Stimulated activated naive CD8-positive, alpha-beta T cell treated with anti-CD3 and anti-CD28 coated beads, Interleukin-15, Interleukin-2, amounts not matched to agents 100 ng/mL and 50 ng/mL, for 24 hours (primary cell): ENCODE results near the gene SLC25A43.
"Not testable (repeated sequence)": the region's sequence is repeated elsewhere in the genome, so short reads cannot be mapped to it uniquely, and the experiment has no call there.

ENCODE experiments used
- H3K27ac Mint-ChIP-seq: one replicate; pipeline ENCODE4 v1.8.0; 2021; ENCODE audit warnings: mild to moderate bottlenecking, mixed read lengths
- H3K27me3 Mint-ChIP-seq: one replicate; pipeline ENCODE4 v1.8.0; 2021; ENCODE audit warnings: mixed read lengths
- H3K36me3 Mint-ChIP-seq: one replicate; pipeline ENCODE4 v1.8.0; 2021; ENCODE audit warnings: low read depth, mixed read lengths
- H3K4me1 Mint-ChIP-seq: one replicate; pipeline ENCODE4 v1.8.0; 2021; ENCODE audit warnings: low read depth, mixed read lengths
- H3K4me3 Mint-ChIP-seq: one replicate; pipeline ENCODE4 v1.8.0; 2021; ENCODE audit warnings: mild to moderate bottlenecking, mixed read lengths
- H3K9me3 Mint-ChIP-seq: one replicate; pipeline ENCODE4 v1.8.0; 2021; ENCODE audit warnings: mixed read lengths

The SLC25A43 gene

DNA sequence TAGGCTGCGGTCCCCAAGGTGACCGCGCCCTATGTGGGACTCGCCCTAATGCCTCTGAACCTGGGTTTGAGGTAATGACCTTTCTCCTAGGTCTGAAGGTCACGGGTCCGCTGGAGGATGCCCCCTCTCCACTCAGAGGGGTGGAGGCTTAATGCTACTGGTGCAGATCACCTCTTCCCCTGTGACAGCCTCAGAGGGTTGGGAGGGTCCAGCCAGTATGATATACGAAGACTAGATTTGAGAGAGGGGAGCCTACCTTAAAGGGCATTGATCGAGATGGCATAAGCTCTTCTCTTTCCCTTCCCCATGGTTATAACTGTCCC lies 70.1 kb downstream of the SLC25A43 start:
- Mint-ChIP-seq H3K4me1 (peaks cover 17% of the 10 kb centered on the region), H3K27me3 (no peaks in the 10 kb centered on the region), H3K27ac (peak overlapping the region; percentile 84), H3K4me3 (peak overlapping the region; percentile 88), H3K9me3 (no peaks in the 10 kb centered on the region), H3K36me3 (peaks cover 28% of the 10 kb centered on the region)

DNA sequence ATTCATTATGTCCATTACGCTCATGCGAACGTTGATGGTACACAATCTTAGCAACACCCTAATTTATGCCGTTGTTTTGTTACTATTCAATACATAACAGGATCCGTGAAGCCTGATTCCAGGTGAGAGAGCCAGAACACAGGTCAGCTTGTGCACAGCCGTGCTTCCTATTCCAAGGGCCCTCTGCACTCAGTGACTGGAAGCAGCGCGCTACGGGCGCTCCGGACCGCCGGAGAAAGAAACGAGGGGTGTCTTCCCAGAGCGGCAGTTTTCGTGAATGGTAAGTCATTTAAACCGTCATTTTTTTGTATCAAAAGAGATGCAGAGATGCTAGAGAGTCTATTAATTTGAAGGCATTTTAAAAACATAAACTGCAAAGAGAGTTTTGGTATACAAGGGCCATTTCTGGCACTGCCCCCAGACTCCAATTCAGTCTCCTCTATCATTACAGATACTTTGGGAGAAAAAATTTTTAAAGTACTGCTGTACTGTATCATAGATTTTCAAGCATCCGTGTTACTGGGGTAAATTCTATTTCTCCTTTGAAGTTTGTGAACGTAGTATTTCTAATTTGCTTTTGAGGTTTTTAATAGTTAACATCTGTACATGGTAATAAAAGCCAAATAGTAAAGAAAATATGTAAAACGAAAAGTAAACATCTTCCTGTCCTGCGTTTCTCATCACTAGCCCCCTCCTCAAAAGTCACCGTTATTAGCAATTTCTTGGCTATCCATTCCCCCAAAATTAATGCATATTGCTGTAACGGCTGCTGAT lies 75.7 kb downstream of the SLC25A43 start:
- peaks cover 19% of the 10 kb centered on the region for H3K4me1 Mint-ChIP-seq
- no peaks in the 10 kb centered on the region for H3K9me3 Mint-ChIP-seq
- H3K36me3 Mint-ChIP-seq, result peaks cover 21% of the 10 kb centered on the region
- no peaks in the 10 kb centered on the region for H3K27me3 Mint-ChIP-seq
- no peak overlapping the region for H3K4me3 Mint-ChIP-seq
- no peak overlapping the region for H3K27ac Mint-ChIP-seq

DNA sequence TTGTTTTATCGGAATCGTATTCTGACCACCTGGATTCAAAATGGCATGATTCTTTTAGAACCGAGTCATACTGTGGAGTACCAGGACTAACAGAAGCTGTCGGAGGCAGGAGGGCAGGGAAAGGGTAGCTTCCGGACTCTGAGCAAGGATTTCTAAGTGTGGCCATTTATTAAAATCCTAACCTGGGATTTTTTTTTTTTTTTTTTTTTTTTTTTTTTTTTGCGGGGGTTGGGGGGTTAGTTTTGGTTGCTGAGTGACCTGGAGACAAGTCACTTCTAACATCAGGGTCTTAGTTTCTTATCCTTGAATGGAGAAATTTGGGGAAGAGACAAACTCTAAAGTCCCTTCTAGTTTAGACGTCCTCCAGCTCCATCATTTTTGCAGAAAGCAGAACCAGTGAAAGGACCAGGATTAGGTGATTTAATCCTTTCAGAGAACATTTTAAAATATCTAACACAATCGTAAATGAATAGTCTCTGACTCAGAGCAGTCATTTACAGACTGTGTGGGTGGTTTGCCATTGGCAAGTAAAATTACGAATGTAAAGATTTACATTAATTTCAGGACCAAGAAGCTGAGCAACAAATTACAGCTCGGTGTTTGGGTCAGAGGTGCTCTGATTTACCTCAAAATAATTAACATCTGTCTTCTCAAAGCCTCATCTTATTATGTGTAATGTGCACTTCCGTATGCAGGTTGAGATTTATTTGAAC lies 76.4 kb downstream of the SLC25A43 start:
- no peak overlapping the region for H3K27ac Mint-ChIP-seq
- H3K4me1 Mint-ChIP-seq, result peaks cover 13% of the 10 kb centered on the region
- H3K4me3 Mint-ChIP-seq, result no peak overlapping the region
- peaks cover 13% of the 10 kb centered on the region for H3K36me3 Mint-ChIP-seq
- H3K9me3 Mint-ChIP-seq, result no peaks in the 10 kb centered on the region
- H3K27me3 Mint-ChIP-seq, result no peaks in the 10 kb centered on the region

GRCh38 chrX:119477812-119478232 lies 78.7 kb downstream of the SLC25A43 start:
- Mint-ChIP-seq H3K4me3 (no peak overlapping the region), H3K27me3 (no peaks in the 10 kb centered on the region), H3K36me3 (no peaks in the 10 kb centered on the region), H3K27ac (no peak overlapping the region), H3K9me3 (no peaks in the 10 kb centered on the region), H3K4me1 (peaks cover 15% of the 10 kb centered on the region)

DNA sequence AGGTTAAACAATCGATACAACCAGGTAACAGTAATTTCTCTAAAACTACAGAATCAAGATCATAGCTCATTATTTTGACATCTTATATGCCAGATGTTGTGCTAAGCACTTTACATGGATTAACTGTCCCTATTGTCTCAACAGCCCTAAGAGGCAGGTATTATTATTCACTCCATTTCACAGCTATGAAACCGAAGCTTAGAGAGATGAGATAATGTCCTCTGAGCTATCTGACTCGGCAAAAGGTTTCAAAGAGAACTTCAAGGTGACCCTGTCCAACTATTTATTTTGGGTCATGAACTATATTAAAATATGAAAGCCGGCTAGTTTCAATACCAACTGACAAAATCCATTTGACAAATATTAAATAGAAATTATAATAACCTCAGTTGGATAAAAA lies 79.4 kb downstream of the SLC25A43 start:
- Mint-ChIP-seq H3K36me3 (no peaks in the 10 kb centered on the region), H3K27ac (no peak overlapping the region), H3K4me1 (peaks cover 19% of the 10 kb centered on the region), H3K4me3 (no peak overlapping the region), H3K27me3 (no peaks in the 10 kb centered on the region), H3K9me3 (no peaks in the 10 kb centered on the region)

- H3K4me1 Mint-ChIP-seq, result peaks cover 19% of the 10 kb centered on the region
- H3K4me3 Mint-ChIP-seq, result no peak overlapping the region
- no peaks in the 10 kb centered on the region for H3K9me3 Mint-ChIP-seq
- H3K36me3 Mint-ChIP-seq, result no peaks in the 10 kb centered on the region
- H3K27ac Mint-ChIP-seq, result no peak overlapping the region
- no peaks in the 10 kb centered on the region for H3K27me3 Mint-ChIP-seq
Measured at GRCh38 chrX:119479845-119480244, 80.7 kb downstream of the SLC25A43 start.

DNA sequence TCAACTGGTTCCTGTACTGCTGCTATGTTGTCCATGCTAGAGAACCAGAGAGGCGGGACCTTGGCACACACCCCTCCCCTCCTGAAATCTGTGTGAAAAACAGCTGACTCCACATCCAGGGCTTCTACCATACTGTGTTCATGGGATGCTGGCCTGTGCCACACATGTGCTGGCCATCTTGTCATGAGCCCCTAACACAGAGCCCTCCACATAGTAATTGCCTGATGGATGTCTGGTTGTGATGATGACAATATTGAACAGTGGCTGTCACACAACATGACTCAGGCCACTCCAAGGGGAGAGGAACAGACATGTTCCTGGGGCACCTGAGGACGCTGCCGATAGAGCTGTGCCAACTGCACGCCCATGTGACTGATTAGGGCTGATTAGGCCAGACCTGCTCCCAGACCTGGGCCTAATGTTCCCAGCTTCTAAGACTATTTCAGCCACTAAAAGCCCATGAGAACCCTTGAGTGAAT lies 82.2 kb downstream of the SLC25A43 start:
- Mint-ChIP-seq H3K4me1 (peaks cover 9% of the 10 kb centered on the region), H3K27ac (no peak overlapping the region), H3K9me3 (no peaks in the 10 kb centered on the region), H3K4me3 (no peak overlapping the region), H3K27me3 (no peaks in the 10 kb centered on the region), H3K36me3 (no peaks in the 10 kb centered on the region)

DNA sequence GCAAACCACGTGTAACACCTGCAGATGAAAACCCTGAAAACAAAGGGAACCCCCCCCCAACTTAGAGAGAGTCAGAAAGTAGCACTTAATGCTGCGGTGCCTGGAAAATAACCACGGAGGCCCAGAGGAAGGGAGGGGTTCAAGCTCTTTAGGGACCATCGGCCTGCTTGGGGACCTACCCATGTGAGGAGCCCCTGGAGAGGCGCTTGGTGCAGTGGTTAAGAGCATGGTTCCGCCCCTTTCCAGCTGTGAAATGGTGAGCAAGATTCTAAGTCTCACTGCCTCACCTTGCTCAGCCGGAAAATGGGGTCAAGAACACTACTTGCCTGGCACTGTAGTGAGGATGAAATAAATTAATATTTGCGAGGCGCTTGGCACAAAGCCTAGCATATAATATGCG lies 82.9 kb downstream of the SLC25A43 start:
- H3K9me3 Mint-ChIP-seq, result no peaks in the 10 kb centered on the region
- peak overlapping the region; percentile 49 for H3K27ac Mint-ChIP-seq
- H3K27me3 Mint-ChIP-seq, result no peaks in the 10 kb centered on the region
- peak overlapping the region; percentile 72 for H3K4me3 Mint-ChIP-seq
- no peaks in the 10 kb centered on the region for H3K36me3 Mint-ChIP-seq
- peaks cover 9% of the 10 kb centered on the region for H3K4me1 Mint-ChIP-seq

DNA sequence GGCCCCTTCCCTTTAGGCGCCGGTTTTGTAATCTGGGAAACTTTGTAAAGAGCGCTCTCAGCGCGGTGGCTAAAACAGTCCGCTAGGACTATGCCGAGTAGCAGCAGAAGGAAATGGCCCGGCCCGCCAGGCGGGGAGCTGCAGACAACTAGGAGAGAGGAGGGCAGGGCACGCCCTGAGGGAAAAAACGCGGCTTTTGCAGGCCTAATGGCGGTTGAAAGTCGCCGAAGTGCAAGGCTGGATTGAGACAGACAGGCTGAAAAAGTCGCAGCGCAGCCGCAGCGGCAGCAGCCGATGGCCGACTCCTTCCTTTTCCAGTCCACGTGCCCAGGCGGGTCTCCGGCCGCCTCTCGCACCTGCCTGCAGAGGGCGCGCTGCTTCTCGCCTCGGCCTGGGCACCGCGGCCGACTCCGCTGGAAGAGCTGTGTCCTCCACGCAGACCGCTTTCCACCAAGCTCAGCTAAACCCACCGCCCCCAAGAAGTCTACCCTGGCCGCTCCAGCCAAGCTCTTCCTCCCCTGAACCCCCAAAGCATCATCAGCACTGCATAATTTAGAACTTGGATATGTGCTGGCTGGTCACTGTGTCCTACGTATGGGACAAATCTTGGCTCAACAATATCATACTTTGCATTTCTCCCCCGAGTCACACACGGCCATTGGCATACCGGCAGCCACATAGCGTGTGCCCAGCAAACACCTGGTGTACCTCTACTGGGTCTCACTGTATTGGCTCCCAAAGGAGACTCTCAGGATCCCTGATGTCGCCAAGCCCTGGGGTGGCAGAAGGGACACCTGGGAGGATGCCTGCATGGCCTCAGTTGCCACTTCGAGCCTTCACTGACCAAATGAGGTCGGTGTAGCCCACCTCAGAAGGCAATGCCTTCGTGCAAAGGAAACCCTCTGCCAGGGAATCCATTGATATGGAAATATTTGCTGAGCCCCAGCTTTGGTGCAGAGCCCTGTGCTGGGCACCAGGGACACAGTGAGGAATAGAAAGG lies 83.6 kb downstream of the SLC25A43 start:
- peak overlapping the region; percentile 72 for H3K4me3 Mint-ChIP-seq
- H3K27ac Mint-ChIP-seq, result peak overlapping the region; percentile 49
- no peaks in the 10 kb centered on the region for H3K27me3 Mint-ChIP-seq
- no peaks in the 10 kb centered on the region for H3K36me3 Mint-ChIP-seq
- H3K9me3 Mint-ChIP-seq, result no peaks in the 10 kb centered on the region
- H3K4me1 Mint-ChIP-seq, result peaks cover 9% of the 10 kb centered on the region

DNA sequence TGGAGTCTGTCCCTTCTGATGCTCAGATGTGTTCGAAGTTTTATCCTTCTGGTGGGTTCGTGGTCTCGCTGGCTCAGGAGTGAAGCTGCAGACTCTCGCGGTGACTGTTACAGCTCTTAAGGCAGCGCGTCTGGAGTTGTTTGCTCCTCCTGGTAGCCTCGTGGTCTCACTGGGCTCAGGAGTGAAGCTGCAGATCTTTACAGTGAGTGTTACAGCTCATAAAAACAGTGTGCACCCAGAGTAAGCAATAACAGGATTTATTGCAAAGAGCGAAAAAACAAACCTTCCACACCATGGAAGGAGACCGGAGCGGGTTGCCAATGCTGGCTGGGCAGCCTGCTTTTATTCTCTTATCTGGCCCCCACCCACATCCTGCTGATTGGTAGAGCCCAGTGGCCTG lies 87.6 kb downstream of the SLC25A43 start:
- no peaks in the 10 kb centered on the region for H3K9me3 Mint-ChIP-seq
- H3K36me3 Mint-ChIP-seq, result no peaks in the 10 kb centered on the region
- H3K27me3 Mint-ChIP-seq, result no peaks in the 10 kb centered on the region
- H3K4me1 Mint-ChIP-seq, result peaks cover 9% of the 10 kb centered on the region
- no peak overlapping the region for H3K4me3 Mint-ChIP-seq
- H3K27ac Mint-ChIP-seq, result no peak overlapping the region

DNA sequence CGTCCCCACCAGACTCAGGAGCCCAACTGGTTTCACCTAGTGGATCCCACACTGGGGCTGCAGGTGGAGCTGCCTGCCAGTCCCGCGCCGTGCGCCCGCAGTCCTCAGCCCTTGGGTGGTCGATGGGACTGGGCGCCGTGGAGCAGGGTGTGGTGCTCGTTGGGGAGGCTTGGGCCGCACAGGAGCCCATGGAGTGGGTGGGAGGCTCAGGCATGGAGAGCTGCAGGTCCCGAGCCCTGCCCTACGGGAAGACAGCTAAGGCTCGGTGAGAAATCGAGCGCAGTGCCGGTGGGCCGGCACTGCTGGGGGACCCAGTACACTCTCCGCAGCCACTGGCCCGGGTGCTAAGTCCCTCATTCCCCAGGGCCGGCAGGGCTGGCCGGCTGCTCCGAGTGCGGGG lies 88.6 kb downstream of the SLC25A43 start:
- not testable (repeated sequence) for H3K9me3 Mint-ChIP-seq, H3K4me3 Mint-ChIP-seq, H3K27ac Mint-ChIP-seq, H3K36me3 Mint-ChIP-seq, H3K27me3 Mint-ChIP-seq, H3K4me1 Mint-ChIP-seq

- Mint-ChIP-seq H3K4me1 (no peaks in the 10 kb centered on the region), H3K4me3 (no peak overlapping the region), H3K27ac (no peak overlapping the region), H3K27me3 (no peaks in the 10 kb centered on the region), H3K9me3 (no peaks in the 10 kb centered on the region), H3K36me3 (no peaks in the 10 kb centered on the region)
Measured at GRCh38 chrX:119488749-119489148, 89.6 kb downstream of the SLC25A43 start.

- no peaks in the 10 kb centered on the region for H3K9me3 Mint-ChIP-seq
- no peaks in the 10 kb centered on the region for H3K36me3 Mint-ChIP-seq
- no peak overlapping the region for H3K27ac Mint-ChIP-seq
Measured at GRCh38 chrX:119489212-119490074, 90.3 kb downstream of the SLC25A43 start.

DNA sequence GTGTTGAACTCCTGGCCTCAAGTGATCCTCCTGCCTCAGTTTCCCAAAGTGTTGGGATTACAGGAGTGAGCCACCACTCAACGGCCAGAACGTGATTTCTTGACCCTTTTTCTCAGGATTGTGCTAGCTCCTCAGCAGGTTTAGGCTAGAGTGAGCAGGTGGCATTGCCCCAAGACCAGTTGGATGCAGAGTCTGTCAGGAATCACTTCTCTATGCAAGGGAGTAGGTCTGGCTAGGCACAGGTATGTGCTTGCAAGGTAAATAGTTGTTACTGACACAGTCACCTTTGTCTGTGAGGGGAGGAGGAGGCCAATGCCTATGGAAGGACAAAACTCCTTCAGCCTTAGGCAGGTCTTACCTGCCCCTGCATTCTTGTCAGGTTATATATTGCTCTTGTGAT lies 93.3 kb downstream of the SLC25A43 start:
- Mint-ChIP-seq H3K9me3 (no peaks in the 10 kb centered on the region), H3K36me3 (no peaks in the 10 kb centered on the region), H3K4me1 (peaks cover 9% of the 10 kb centered on the region), H3K27ac (no peak overlapping the region), H3K4me3 (no peak overlapping the region), H3K27me3 (no peaks in the 10 kb centered on the region)

More at GRCh38 chrX:119489212-119490074, 90.3 kb downstream of the SLC25A43 start:
- Mint-ChIP-seq H3K4me1 (no peaks in the 10 kb centered on the region), H3K27me3 (no peaks in the 10 kb centered on the region), H3K4me3 (no peak overlapping the region)
